T-helper 1 cell treated with Interleukin-12 subunit alpha and Interleukin-12 subunit beta and Interleukin-4 antibody, amounts not matched to agents 30 ng/mL and 1 ng/mL, for 36 hours (primary cell): ENCODE data around the gene TECPR2. TPM values are rescaled to one million over a fixed set of nuclear protein-coding genes. Genes with fewer than 3 reads are reported as not detected.

ENCODE experiments used
- intact Hi-C: fragments of 100-400 bp; cut with micrococcal nuclease; formaldehyde crosslinking; loops from one replicate; pipeline ENCODE4 v1.15.1; 2024
- total RNA-seq: library from RNA; stranded (reverse); gene quantifications from 2 replicates; pipeline ENCODE4 v1.2.3, GENCODE V29; 2022

The TECPR2 gene, protein sequence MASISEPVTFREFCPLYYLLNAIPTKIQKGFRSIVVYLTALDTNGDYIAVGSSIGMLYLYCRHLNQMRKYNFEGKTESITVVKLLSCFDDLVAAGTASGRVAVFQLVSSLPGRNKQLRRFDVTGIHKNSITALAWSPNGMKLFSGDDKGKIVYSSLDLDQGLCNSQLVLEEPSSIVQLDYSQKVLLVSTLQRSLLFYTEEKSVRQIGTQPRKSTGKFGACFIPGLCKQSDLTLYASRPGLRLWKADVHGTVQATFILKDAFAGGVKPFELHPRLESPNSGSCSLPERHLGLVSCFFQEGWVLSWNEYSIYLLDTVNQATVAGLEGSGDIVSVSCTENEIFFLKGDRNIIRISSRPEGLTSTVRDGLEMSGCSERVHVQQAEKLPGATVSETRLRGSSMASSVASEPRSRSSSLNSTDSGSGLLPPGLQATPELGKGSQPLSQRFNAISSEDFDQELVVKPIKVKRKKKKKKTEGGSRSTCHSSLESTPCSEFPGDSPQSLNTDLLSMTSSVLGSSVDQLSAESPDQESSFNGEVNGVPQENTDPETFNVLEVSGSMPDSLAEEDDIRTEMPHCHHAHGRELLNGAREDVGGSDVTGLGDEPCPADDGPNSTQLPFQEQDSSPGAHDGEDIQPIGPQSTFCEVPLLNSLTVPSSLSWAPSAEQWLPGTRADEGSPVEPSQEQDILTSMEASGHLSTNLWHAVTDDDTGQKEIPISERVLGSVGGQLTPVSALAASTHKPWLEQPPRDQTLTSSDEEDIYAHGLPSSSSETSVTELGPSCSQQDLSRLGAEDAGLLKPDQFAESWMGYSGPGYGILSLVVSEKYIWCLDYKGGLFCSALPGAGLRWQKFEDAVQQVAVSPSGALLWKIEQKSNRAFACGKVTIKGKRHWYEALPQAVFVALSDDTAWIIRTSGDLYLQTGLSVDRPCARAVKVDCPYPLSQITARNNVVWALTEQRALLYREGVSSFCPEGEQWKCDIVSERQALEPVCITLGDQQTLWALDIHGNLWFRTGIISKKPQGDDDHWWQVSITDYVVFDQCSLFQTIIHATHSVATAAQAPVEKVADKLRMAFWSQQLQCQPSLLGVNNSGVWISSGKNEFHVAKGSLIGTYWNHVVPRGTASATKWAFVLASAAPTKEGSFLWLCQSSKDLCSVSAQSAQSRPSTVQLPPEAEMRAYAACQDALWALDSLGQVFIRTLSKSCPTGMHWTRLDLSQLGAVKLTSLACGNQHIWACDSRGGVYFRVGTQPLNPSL (N-terminal part only)
- total RNA-seq = 13.3 and 14.1 TPM in 2 replicates

DNA sequence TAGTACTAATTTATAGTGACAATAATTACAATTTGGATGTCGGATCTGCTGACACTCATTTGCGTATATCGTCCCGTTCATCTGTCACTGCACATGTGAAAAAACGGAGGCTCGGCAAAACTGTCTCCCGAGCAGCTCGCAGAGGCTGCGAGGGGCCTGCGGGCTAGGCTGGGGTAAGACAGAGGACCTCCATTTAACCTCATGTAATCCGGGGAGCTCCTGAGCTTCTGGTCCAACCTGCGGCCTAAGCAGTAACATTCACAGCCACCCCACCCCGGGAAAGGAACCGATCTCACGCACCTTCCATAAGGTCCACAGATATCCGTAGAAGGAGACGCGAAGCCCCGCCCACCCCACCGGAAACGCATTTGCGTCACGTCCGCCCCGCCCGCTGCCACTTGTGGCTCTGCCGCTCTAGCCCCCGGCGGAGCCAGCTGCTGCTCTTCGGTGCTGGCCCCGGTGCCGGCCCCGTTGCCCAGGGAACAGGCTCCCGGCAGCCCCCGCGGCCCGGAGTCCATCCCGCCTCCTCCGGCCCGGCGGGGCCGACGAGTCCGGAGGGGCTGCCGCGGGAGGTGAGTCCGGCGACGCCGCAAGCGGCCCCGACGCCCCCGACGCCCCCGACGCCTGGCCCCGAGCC is at the start of gene TECPR2, which contains the start of gene CINP:
TSS of gene TECPR2 (plus strand) at position 397 of the 637 bp plus-strand sequence. CDS start 13,781 bp downstream, outside the sequence.
TSS of gene CINP (minus strand) at position 346 of the 637 bp plus-strand sequence. CDS start at position 307, 39 bp downstream.
- intact Hi-C loops = loop anchor here (1.0 to 5.0 kb wide), 12 partner anchors 43 to 1265 kb away; partner anchors contain the start of genes ANKRD9, HSP90AA1, KLC1 and MOK

- intact Hi-C loops = loop anchor here (1.0 to 10.0 kb wide), 11 partner anchors 9 to 608 kb away; partner anchors contain the start of genes HSP90AA1, MOK, TRAF3 and WDR20
Observed at GRCh38 chr14:102314242-102315011, 48.3 kb upstream of the TECPR2 start.

DNA sequence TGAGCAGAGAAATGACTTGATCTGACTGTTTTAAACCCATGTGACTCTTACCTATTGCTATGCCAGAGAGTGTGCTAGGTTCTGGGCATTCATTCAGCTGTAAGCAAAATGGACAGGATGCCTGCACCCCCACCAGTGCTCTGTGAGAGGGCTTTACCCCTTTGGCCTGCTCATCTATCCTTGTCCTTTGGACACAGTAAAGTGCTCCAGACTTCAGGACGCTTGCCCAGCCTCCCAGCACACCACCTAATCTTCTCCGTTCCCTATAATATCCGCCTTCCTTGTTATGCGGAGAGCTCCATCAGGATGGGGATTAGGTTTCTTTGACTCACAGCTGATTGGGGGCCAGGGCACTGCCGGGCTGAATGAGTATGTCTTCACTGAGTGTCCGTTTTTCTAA is 47.6 kb upstream of the TECPR2 start:
- intact Hi-C loops = loop anchor here (2.0 to 10.0 kb wide), 5 partner anchors 228 to 608 kb away; partner anchors contain the start of genes HSP90AA1 and TRAF3

- intact Hi-C loops = loop anchor here (1.0 to 10.0 kb wide), 7 partner anchors 208 to 594 kb away; partner anchors contain the start of genes PPP2R5C, RCOR1 and TRAF3
Observed at GRCh38 chr14:102316338-102316742, 46.4 kb upstream of the TECPR2 start.

DNA sequence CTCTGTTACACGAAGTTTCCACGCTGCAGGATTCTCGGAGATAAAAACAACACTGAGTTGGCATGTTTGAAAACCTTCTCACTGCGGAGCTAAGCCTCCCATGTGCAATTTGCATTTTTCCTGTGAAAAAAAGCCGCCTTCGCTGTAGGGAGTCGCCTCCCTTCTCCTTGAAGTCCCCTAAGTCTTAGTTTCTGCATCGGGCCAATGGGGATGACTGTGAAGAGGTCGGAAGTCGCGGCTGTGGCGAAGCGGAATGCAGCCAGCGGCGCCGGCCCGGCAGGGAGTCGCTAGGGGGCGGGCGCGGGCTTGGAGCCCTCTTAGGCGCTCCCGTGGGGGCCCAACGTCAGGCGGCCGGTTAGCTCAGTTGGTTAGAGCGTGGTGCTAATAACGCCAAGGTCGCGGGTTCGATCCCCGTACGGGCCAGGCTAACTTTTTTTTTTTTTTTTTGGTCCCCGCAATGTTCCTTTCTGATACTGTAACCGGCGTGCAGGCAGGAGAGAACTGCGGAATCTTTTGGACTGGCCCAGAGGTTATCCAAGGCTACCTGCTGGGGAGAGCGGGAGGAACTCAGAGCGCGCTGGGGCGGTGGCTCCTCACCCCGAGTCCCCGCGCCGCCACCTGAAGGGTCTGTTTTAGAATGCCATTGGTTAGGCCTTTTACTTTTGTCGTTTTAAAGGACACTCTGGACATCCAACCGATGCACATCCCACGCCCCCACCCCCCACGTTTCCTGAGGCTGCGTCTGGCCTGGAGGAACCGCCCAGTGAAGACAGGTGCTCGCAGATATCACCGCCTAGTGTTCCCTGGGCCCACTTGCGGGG is 45.8 kb upstream of the TECPR2 start:
- intact Hi-C loops = loop anchor here (1.0 to 10.0 kb wide), 7 partner anchors 208 to 595 kb away; partner anchors contain the start of genes PPP2R5C, RCOR1 and TRAF3

DNA sequence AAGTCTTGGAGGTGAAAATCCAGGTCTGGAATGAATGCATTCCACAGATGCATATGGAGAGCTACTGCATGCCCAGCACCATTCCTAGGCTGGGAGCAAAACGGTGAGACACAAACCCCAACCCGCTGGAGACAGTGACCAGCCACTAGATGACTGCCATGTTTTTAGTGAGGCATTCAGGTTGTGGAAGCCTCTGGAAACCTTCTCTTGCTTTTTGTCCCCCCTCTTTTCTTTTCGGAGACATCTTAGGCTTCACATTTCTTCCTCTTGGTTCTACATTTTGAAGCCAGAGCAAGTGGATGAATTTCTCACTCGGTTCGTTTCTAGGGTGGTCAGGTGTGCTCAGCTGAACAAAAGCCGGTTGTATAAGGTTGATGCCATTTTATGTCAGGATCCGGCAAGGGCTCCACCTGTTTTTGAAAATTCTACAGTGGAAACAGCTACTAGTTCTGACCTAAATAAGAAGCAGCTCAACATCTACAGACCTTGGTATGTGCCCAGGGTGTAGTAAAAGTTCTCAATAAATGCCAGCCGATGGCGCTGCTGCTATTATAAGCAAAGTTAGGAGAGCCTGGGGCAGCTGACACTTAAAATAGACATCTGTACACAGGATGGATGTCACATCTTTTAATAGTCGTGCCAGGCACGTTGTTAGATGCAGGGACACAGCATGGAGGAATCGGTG is 45.0 kb upstream of the TECPR2 start:
- intact Hi-C loops = loop anchor here (2.0 to 10.0 kb wide), 8 partner anchors 13 to 595 kb away; partner anchors contain the start of genes MOK, PPP2R5C, RCOR1 and TRAF3

GRCh38 chr14:102318781-102319276 is 43.9 kb upstream of the TECPR2 start:
- intact Hi-C loops = loop anchor here (1.0 to 10.0 kb wide), 9 partner anchors 14 to 597 kb away; partner anchors contain the start of genes CINP, DYNC1H1, MOK and TECPR2

DNA sequence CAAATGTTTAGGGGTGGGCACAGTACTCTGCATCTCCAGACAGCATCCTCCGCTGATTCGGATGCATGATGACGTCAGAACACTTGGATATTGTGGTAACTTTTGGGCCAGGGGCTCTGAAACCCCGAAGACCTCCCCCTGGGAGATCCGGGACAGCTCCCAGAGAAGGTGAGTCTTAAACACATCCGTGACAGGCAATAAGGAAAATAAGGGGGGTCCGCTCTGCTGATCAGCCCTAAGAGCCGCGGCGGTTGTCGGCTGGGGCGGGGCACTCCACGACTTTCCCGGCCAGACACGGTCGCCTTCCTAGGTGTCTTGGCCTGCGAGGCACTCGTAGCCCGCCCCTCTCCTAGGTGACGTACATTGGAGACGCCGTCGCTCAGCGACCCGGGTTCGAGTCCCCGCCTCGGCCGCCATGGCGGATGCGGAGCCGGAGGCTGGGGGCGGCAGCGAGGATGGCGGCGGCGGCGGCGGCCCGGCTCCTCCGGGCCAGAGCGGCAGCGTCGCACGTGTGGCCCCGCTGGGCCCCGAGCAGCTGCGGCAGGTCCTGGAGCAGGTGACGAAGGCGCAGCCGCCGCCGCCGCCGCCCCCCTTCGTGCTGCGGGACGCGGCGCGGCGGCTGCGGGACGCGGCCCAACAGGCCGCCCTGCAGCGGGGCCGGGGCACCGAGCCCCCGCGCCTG is 43.2 kb upstream of the TECPR2 start, which contains the start of gene ZNF839:
TSS of gene ZNF839 (plus strand) at position 396 of the 682 bp plus-strand sequence. CDS start at position 416, 20 bp downstream.
- intact Hi-C loops = loop anchor here (1.0 to 10.0 kb wide), 10 partner anchors 15 to 597 kb away; partner anchors contain the start of genes CINP, DYNC1H1, MOK and TECPR2

GRCh38 chr14:102320033-102320660 is 42.6 kb upstream of the TECPR2 start:
- intact Hi-C loops = loop anchor here (2.0 kb wide), 1 partner anchor 197 kb away; no protein-coding TSS in a partner anchor

DNA sequence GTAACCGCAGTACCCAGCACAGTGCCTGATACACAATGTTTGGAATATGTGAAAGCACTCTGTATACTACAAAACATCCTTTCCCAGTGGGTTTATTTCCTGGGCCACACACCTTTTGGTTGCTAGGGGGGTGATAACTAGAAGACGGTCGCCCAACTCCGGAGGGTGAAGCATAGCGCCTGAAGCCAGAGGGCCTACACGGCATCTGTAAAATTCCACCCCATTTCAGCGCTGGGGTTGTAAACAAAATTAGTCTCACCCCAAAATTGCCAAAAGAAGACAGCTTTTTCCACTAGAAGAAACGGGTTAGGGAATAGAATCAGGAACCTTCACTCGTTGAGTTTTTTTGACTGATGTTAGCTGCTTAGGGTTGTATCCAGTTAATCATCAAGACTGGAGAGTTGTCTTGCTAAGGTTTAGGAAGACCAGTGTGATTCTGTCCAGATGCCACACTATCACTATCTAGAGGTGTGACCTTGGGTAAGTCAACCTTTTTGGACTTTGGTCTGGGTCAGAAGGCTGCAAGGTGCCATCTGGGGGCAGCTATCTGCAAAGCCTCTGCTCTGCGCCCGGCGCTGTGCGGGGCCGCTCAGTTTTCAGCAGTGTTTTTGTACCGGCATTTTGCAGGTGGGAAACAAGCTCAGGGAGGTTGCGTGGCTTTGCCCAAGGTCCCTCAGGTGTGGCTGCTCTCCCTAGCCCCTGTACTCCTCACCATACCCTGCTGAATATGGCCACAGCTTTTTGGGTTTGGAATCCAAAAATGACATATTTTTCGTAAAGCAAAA is 41.9 kb upstream of the TECPR2 start:
- intact Hi-C loops = loop anchor here (2.0 kb wide), 1 partner anchor 196 kb away; no protein-coding TSS in a partner anchor

- intact Hi-C loops = loop anchor here (2.0 kb wide), 1 partner anchor 195 kb away; no protein-coding TSS in a partner anchor
Observed at GRCh38 chr14:102321456-102322422, 41.0 kb upstream of the TECPR2 start.

DNA sequence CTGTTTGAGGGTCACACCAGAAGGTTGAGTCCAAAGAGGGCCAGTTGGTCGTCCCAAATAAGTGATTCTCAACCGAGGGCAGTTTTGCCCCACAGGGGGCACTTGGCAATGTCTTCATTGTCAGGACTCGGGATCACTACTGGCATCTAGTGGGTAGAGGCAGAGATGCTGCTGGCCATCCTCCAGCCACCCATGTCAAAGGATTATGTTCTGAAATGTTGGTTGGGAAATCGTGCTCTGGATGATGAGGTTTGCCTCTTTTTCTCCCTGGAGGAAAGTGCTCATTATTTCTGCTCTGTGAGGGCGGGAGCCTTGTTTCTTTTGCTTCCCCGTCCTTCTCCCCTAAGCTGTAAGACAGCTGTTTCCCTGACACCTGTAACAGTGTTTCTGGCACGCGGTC is 39.6 kb upstream of the TECPR2 start:
- intact Hi-C loops = no loop called here

GRCh38 chr14:102325791-102326345 is 36.9 kb upstream of the TECPR2 start:
- intact Hi-C loops = no loop called here
